NCI-H2029 (cell line): ENCODE results near the gene TMEM30A.

Source experiments
- DNase-seq: peaks from one replicate; lab custom pipeline; 2025; lab: John Stamatoyannopoulos, UW

TMEM30A gene

GRCh38 chr6:75262716-75263400, 21.7 kb downstream of the TMEM30A start:
- no peak for DNase-seq

- DNase-seq: no peak
Observed at GRCh38 chr6:75261299-75261698, 23.3 kb downstream of the TMEM30A start.

- no peak for DNase-seq
Observed at GRCh38 chr6:75257343-75258087, 27.1 kb downstream of the TMEM30A start.

- DNase-seq: no peak
Observed at GRCh38 chr6:75250552-75250951, 34.0 kb downstream of the TMEM30A start.

GRCh38 chr6:75249837-75250236, 34.8 kb downstream of the TMEM30A start:
- DNase-seq: no peak

- DNase-seq: no peak
Observed at GRCh38 chr6:75246386-75246785, 38.2 kb downstream of the TMEM30A start.

- no peak for DNase-seq
Observed at GRCh38 chr6:75244063-75244584, 40.5 kb downstream of the TMEM30A start.

- DNase-seq: peak; percentile 95
Observed at GRCh38 chr6:75243333-75244062, 41.1 kb downstream of the TMEM30A start, which contains the start of gene COX7A2. TSS of gene COX7A2 (minus strand) at chr6:75243801. CDS start at chr6:75243734, 67 bp downstream.

- DNase-seq: no peak
Observed at GRCh38 chr6:75236630-75237029, 48.0 kb downstream of the TMEM30A start.

GRCh38 chr6:75235271-75235670, 49.3 kb downstream of the TMEM30A start:
- DNase-seq: no peak

- no peak for DNase-seq
Observed at GRCh38 chr6:75234126-75234865, 50.3 kb downstream of the TMEM30A start.

GRCh38 chr6:75233092-75233615, 51.4 kb downstream of the TMEM30A start:
- DNase-seq: no peak

- no peak for DNase-seq
Observed at GRCh38 chr6:75230484-75231325, 53.9 kb downstream of the TMEM30A start.

GRCh38 chr6:75224303-75224926, 60.2 kb downstream of the TMEM30A start:
- no peak for DNase-seq

- DNase-seq: no peak
Observed at GRCh38 chr6:75223428-75223827, 61.2 kb downstream of the TMEM30A start.

GRCh38 chr6:75222261-75222660, 62.3 kb downstream of the TMEM30A start:
- DNase-seq: no peak

- no peak for DNase-seq
Observed at GRCh38 chr6:75221116-75221515, 63.5 kb downstream of the TMEM30A start.

- DNase-seq: no peak
Observed at GRCh38 chr6:75220357-75220756, 64.2 kb downstream of the TMEM30A start.

- no peak for DNase-seq
Observed at GRCh38 chr6:75219263-75219662, 65.3 kb downstream of the TMEM30A start.

GRCh38 chr6:75217193-75217592, 67.4 kb downstream of the TMEM30A start:
- no peak for DNase-seq
